AG04449 (cell line): ENCODE measurements around the gene GNG8.

Experiments
- CTCF ChIA-PET: fragments of 350-600 bp; formaldehyde crosslinking; extraction: SDS; loops from one replicate; lab custom pipeline; 2021; ENCODE audit warnings: antibody characterized with exemption; lab: Yijun Ruan, JAX
- POLR2A ChIA-PET: fragments of 400-600, 350-600 bp; formaldehyde crosslinking; extraction: SDS; loops from one replicate; lab custom pipeline; 2020; ENCODE audit warnings: antibody characterized with exemption, inconsistent platforms; lab: Yijun Ruan, JAX
- DNase-seq: peaks from one replicate; pipeline ENCODE4 v3.0.0-alpha.2; 2010; ENCODE audit warnings: low read depth, low spot score
- H3K4me3 ChIP-seq: 2 replicates; pipeline ENCODE4 v1.5.1; 2011; ENCODE audit warnings: low read depth, mild to moderate bottlenecking, control low read depth, low read length
- CTCF ChIP-seq: IDR thresholded peaks from one replicate; pipeline ENCODE4 v1.5.1; 2011; ENCODE audit warnings: mild to moderate bottlenecking, moderate library complexity, low read length, control low read depth, inconsistent platforms; ENCODE audit not compliant: insufficient read depth; ENCODE audit errors: missing control alignments

The GNG8 gene

GRCh38 chr19:46606019-46606418 is 30.0 kb downstream of the GNG8 start:
- H3K4me3 ChIP-seq: no peak overlapping the region
- TF ChIP-seq CTCF: no peak
- POLR2A ChIA-PET: no interaction called here
- no peak for DNase-seq
- CTCF ChIA-PET: interaction anchor here (1.1 to 19.1 kb wide), 3 partner anchors 7 to 57 kb away, joined by 3 to 685 read pairs (median 117); partner anchors contain the start of gene DACT3

GRCh38 chr19:46605356-46605821 is 30.6 kb downstream of the GNG8 start:
- TF ChIP-seq CTCF: no peak
- no peak overlapping the region for H3K4me3 ChIP-seq
- DNase-seq: no peak
- POLR2A ChIA-PET: no interaction called here
- CTCF ChIA-PET: interaction anchor here (1.0 to 19.1 kb wide), 6 partner anchors 8 to 57 kb away, joined by 3 to 685 read pairs (median 4); partner anchors contain the start of genes DACT3 and GNG8

DNA sequence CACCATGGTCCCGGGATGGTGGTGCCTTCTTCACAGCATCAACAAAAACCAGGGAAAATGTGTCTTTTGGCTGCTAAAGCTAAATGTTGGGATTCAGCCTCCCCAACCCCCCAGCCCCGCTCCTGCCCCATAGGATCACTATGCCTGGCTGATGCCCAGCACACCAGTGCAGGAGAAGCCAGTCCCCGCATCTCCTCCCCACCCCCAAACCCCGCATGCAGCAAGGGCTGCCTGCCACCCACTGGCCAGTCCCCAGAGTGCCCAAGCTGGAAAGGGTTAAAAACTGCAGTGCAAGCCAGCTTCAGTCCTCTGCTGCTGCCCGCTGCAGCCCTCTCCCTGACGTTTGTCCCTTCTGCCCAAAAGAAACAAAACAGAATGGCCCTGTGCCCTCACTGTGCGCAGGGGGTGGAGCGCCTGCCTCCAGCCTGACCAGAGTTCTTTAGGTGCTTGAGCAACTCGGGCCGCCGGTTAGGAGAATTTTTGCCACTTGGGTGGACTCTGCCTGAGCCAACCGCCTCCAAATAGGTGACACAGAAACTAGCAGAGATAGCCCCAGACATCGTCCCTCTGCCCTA is 31.1 kb downstream of the GNG8 start:
- POLR2A ChIA-PET: no interaction called here
- H3K4me3 ChIP-seq: no peak overlapping the region
- no peak for TF ChIP-seq CTCF
- DNase-seq: no peak
- CTCF ChIA-PET: interaction anchor here (1.0 to 19.1 kb wide), 5 partner anchors 8 to 58 kb away, joined by 3 to 685 read pairs (median 5); partner anchors contain the start of genes DACT3 and GNG8

GRCh38 chr19:46603752-46604231 is 32.2 kb downstream of the GNG8 start:
- H3K4me3 ChIP-seq: peak overlapping the region; percentile 89
- CTCF ChIA-PET: interaction anchor here (1.2 to 19.1 kb wide), 5 partner anchors 9 to 66 kb away, joined by 3 to 685 read pairs (median 29); partner anchors contain the start of gene DACT3
- DNase-seq: no peak
- no peak for TF ChIP-seq CTCF
- POLR2A ChIA-PET: no interaction called here

GRCh38 chr19:46603195-46603637 is 32.8 kb downstream of the GNG8 start:
- no peak for DNase-seq
- no peak for TF ChIP-seq CTCF
- POLR2A ChIA-PET: no interaction called here
- CTCF ChIA-PET: interaction anchor here (1.2 to 9.1 kb wide), 5 partner anchors 10 to 73 kb away, joined by 3 to 117 read pairs (median 4); partner anchors contain the start of gene DACT3
- H3K4me3 ChIP-seq: peak overlapping the region; percentile 89

- peak overlapping the region; percentile 89 for H3K4me3 ChIP-seq
- ChIA-PET CTCF (interaction anchor here (0.9 to 9.1 kb wide), 7 partner anchors 10 to 101 kb away, joined by 3 to 117 read pairs (median 4); partner anchors contain the start of gene DACT3), POLR2A (interaction anchor here (1.3 kb wide), 1 partner anchor 9 kb away, joined by 6 read pairs; no protein-coding TSS in a partner anchor)
- TF ChIP-seq CTCF: no peak
- DNase-seq: no peak
Measured at GRCh38 chr19:46602392-46603194, 33.4 kb downstream of the GNG8 start.
